ENCODE results near the gene XPO4. TPM values are rescaled to one million over a fixed set of nuclear protein-coding genes. Genes with fewer than 3 reads are reported as not detected.

XPO4 gene
- total RNA-seq, 1 experiment from 2014 or later = 39.9 TPM

DNA sequence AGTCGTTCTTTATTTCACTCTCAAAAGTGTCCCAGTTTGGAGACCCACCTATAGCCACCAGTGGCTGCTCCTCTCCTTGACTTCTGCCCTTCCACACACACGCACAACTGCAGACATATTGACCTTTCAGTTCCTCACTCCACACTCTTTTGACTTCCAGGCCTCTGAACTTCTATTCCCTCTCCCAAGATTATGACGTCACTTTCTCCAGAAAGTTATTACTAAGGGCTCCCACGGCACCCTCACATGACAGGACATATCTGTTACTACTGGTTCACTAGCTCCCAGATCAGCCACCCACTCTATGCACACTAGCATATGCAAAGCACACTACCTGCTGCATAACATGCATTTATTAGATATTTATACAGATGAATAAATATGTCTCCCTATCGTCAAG, 45.9 kb downstream of the XPO4 start:
- H3K27ac ChIP-seq (ENCODE audit: low read length) = no peak overlapping the region
- H2AFZ ChIP-seq (ENCODE audit: low read length) = no peak overlapping the region
- ChIA-PET POLR2A (ENCODE audit: unreplicated experiment) (no interaction called here), CTCF (no interaction called here)
- no peaks in the 10 kb centered on the region for H3K27me3 ChIP-seq (ENCODE audit: low read length)
- no peaks in the 10 kb centered on the region for H4K20me1 ChIP-seq (ENCODE audit: low read length)
- H3F3A ChIP-seq (ENCODE audit: low read length, unreplicated experiment) = no peaks in the 10 kb centered on the region
- no peaks in the 10 kb centered on the region for H3K9me3 ChIP-seq (ENCODE audit: low read length)
- no peaks in the 10 kb centered on the region for H3K9me2 ChIP-seq (replicated peaks; ENCODE audit: low read length)
- H3K4me1 ChIP-seq (ENCODE audit: insufficient read depth, low read length) = no peaks in the 10 kb centered on the region
- no peak overlapping the region for H3K9ac ChIP-seq (ENCODE audit: low read length)
- no peak overlapping the region for H3K4me3 ChIP-seq (ENCODE audit: low read length)
- no peak for TF ChIP-seq EZH2phosphoT487 (IDR thresholded peaks at IDR 0.05; ENCODE audit: borderline replicate concordance, low read length)
- TF ChIP-seq, protein P1, sequence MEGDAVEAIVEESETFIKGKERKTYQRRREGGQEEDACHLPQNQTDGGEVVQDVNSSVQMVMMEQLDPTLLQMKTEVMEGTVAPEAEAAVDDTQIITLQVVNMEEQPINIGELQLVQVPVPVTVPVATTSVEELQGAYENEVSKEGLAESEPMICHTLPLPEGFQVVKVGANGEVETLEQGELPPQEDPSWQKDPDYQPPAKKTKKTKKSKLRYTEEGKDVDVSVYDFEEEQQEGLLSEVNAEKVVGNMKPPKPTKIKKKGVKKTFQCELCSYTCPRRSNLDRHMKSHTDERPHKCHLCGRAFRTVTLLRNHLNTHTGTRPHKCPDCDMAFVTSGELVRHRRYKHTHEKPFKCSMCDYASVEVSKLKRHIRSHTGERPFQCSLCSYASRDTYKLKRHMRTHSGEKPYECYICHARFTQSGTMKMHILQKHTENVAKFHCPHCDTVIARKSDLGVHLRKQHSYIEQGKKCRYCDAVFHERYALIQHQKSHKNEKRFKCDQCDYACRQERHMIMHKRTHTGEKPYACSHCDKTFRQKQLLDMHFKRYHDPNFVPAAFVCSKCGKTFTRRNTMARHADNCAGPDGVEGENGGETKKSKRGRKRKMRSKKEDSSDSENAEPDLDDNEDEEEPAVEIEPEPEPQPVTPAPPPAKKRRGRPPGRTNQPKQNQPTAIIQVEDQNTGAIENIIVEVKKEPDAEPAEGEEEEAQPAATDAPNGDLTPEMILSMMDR (conservative IDR thresholded peaks at IDR 0.05; ENCODE audit: low read depth, low read length) = no peak
- TF ChIP-seq EZH2 (IDR thresholded peaks at IDR 0.05; ENCODE audit: low read length, unreplicated experiment) = no peak
- BruUV-seq (replicated peaks) = no TSS peak
- H3K36me3 ChIP-seq (ENCODE audit: low read depth, low read length) = peaks cover 17% of the 10 kb centered on the region
- ATAC-seq (no peak), DNase-seq (no peak)
- H3K79me2 ChIP-seq (ENCODE audit: low read length) = 0 out of 2 replicates have a peak, but pooled peaks cover 8% of the 10 kb centered on the region
- intact Hi-C loops (cut with micrococcal nuclease) = no loop called here
- H3K4me2 ChIP-seq (ENCODE audit: low read length) = no peak overlapping the region

DNA sequence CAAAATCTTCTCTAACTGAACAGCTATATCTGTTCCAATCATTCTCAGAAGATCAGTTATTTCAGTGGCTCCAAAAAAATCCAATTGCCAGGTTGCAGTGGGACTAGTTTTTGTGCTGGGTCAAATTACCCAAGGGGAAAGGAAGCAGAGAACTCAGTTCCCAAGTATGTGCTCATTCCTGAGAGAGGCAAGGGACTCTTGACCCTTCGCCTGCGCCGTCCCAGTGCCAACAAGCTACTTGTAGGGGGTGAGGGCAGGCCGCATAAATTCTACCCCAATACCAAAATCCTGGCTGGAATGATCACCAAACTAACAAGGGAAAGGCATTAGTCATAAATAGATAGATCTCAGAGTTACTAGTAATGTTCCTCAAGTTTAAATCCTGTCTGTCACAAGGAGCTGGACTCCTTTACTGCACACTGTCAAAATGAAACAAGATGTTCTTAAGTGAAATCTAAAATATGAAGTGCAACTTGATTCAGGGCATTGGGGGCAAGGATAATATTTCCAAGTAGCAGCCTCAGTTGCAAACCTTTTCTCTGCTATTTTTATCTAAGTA, 50.6 kb downstream of the XPO4 start:
- no peak overlapping the region for H2AFZ ChIP-seq (ENCODE audit: low read length)
- BruUV-seq (replicated peaks) = no TSS peak
- ChIA-PET POLR2A (ENCODE audit: unreplicated experiment) (interaction anchor here (0.6 kb wide), 1 partner anchor 218 kb away, joined by 9 read pairs; no protein-coding TSS in a partner anchor), CTCF (no interaction called here)
- no peak overlapping the region for H3K27ac ChIP-seq (ENCODE audit: low read length)
- H3K79me2 ChIP-seq (ENCODE audit: low read length) = 0 out of 2 replicates have a peak, but pooled peaks cover 6% of the 10 kb centered on the region
- no peaks in the 10 kb centered on the region for H3K4me1 ChIP-seq (ENCODE audit: insufficient read depth, low read length)
- H3F3A ChIP-seq (ENCODE audit: low read length, unreplicated experiment) = no peaks in the 10 kb centered on the region
- no peaks in the 10 kb centered on the region for H3K9me3 ChIP-seq (ENCODE audit: low read length)
- no peak overlapping the region for H3K9ac ChIP-seq (ENCODE audit: low read length)
- ATAC-seq (no peak), DNase-seq (no peak)
- no peak overlapping the region for H3K4me2 ChIP-seq (ENCODE audit: low read length)
- H3K4me3 ChIP-seq (ENCODE audit: low read length) = no peak overlapping the region
- no peak for TF ChIP-seq EZH2phosphoT487 (IDR thresholded peaks at IDR 0.05; ENCODE audit: borderline replicate concordance, low read length)
- no peak for TF ChIP-seq EZH2 (IDR thresholded peaks at IDR 0.05; ENCODE audit: low read length, unreplicated experiment)
- TF ChIP-seq, protein P1 (conservative IDR thresholded peaks at IDR 0.05; ENCODE audit: low read depth, low read length) = no peak
- H4K20me1 ChIP-seq (ENCODE audit: low read length) = no peaks in the 10 kb centered on the region; the same call in 1 of the 2 replicates
- H3K36me3 ChIP-seq (ENCODE audit: low read depth, low read length) = peaks cover 26% of the 10 kb centered on the region
- intact Hi-C loops (cut with micrococcal nuclease) = no loop called here
- no peaks in the 10 kb centered on the region for H3K9me2 ChIP-seq (replicated peaks; ENCODE audit: low read length)
- H3K27me3 ChIP-seq (ENCODE audit: low read length) = no peaks in the 10 kb centered on the region

DNA sequence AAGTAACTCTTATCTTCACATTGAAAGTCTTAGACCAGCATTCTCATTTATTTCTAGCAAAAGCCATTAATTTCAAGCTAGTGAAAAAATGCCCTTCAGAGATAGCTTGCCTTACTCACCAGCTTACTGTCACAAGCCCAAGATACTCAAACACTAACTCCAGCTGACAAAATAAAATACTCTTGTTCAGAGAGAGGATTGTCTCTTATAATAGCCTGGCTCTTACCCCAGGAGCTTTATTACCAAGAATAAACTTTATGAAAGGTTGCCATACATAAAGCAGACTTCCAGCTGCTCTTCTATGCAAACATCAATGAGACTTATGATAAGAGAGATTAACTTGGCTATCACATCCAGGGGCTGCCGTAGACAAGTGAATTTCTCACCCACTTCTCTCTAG, 53.6 kb downstream of the XPO4 start:
- Histone ChIP-seq H3K27me3 (ENCODE audit: low read length) (no peaks in the 10 kb centered on the region), H3K9me3 (ENCODE audit: low read length) (no peaks in the 10 kb centered on the region), H3K36me3 (ENCODE audit: low read depth, low read length) (peaks cover 27% of the 10 kb centered on the region), H2AFZ (ENCODE audit: low read length) (no peak overlapping the region), H3K9ac (ENCODE audit: low read length) (no peak overlapping the region), H3K79me2 (ENCODE audit: low read length) (peaks cover 24% of the 10 kb centered on the region), H3K4me3 (ENCODE audit: low read length) (no peak overlapping the region), H3K9me2 (replicated peaks; ENCODE audit: low read length) (no peaks in the 10 kb centered on the region), H4K20me1 (ENCODE audit: low read length) (no peaks in the 10 kb centered on the region; the same call in 1 of the 2 replicates), H3K4me2 (ENCODE audit: low read length) (no peak overlapping the region), H3K27ac (ENCODE audit: low read length) (no peak overlapping the region), H3K4me1 (ENCODE audit: insufficient read depth, low read length) (no peaks in the 10 kb centered on the region), H3F3A (ENCODE audit: low read length, unreplicated experiment) (no peaks in the 10 kb centered on the region)
- DNase-seq (no peak), ATAC-seq (peak; percentile 35)
- intact Hi-C loops (cut with micrococcal nuclease) = no loop called here
- BruUV-seq (replicated peaks) = no TSS peak
- POLR2A ChIA-PET (ENCODE audit: unreplicated experiment) = interaction anchor here (1.1 kb wide), 1 partner anchor 11 kb away, joined by 4 read pairs; no protein-coding TSS in a partner anchor
- TF ChIP-seq, protein P1 (conservative IDR thresholded peaks at IDR 0.05; ENCODE audit: low read depth, low read length) = no peak
- TF ChIP-seq EZH2phosphoT487 (IDR thresholded peaks at IDR 0.05; ENCODE audit: borderline replicate concordance, low read length) (no peak), EZH2 (IDR thresholded peaks at IDR 0.05; ENCODE audit: low read length, unreplicated experiment) (no peak)
- CTCF ChIA-PET = interaction anchor here (0.9 kb wide), 1 partner anchor 20 kb away, joined by 5 read pairs; no protein-coding TSS in a partner anchor

Data from PC-3 (cell line).